Epithelial cell of alveolus of lung (primary cell): Measurements from ENCODE around the gene MAOB. TPM values are rescaled to one million over a fixed set of nuclear protein-coding genes. Genes with fewer than 3 reads are reported as not detected.

Source experiments
- total RNA-seq: library from RNA; depleted of rRNA; stranded (reverse); fragments of >200 nt; gene quantifications from 2 replicates; pipeline ENCODE4 v1.2.1, GENCODE V29; 2015

The MAOB gene
- 0.08 and 0.39 TPM in 2 replicates for total RNA-seq

DNA sequence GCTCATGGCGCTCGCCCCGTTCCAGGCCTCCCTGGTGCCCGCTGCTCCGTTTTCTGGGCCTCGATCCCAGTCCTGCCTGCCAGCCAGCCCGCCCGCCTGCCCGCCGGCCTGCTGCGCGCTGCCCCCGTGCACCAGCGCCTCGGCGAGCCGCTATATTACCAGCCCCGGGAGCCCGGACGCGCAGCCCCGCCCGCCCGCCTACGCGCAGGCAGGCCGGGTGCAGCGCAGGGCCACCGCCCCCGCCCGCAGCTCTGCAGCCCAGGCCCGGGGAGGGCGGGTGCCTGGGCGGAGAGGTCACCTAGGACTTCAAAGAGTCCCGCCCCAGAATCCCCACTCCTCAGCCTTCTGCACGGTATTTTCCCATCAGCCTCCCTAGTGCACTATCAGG, at the start of gene MAOB:
Gene MAOB, minus strand, starts transcription at position 157 of the 388 bp plus-strand sequence. Its CDS starts 151 bp downstream, at position 6.

Other genes starting within 250 kb of the MAOB start
- gene MAOA, start 226.2 kb downstream of the MAOB start, total RNA-seq: 12.5 and 148 TPM in 2 replicates
- gene NDP, start 90.9 kb upstream of the MAOB start, total RNA-seq: 0.24 and 0.52 TPM in 2 replicates